ENCODE data around the gene PTPRT.

PTPRT gene

DNA sequence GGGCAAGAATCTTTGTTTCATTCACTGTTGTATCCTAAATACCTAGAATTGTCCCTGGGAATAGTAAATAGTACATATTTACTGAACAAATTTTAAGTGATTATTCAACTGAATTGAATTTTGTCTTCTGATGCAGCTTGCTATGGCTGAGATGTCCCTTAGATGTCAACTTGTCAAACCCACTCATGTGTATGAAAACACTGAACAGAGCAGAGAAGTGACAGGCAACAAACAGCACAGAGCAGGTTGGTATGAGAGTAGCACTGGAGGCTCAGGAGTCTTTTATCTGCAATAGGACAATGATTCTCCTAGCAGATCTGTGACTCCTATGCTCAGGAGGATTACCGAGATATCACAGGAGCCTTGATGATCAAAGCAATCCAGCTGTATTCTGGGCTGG, 1031.4 kb downstream of the PTPRT start:
- DNase-seq, result peak; percentile 16

GRCh38 chr20:42155586-42155985, 1034.1 kb downstream of the PTPRT start:
- DNase-seq, result no peak

- DNase-seq, result no peak
Measured at GRCh38 chr20:42152575-42152974, 1037.1 kb downstream of the PTPRT start.

DNA sequence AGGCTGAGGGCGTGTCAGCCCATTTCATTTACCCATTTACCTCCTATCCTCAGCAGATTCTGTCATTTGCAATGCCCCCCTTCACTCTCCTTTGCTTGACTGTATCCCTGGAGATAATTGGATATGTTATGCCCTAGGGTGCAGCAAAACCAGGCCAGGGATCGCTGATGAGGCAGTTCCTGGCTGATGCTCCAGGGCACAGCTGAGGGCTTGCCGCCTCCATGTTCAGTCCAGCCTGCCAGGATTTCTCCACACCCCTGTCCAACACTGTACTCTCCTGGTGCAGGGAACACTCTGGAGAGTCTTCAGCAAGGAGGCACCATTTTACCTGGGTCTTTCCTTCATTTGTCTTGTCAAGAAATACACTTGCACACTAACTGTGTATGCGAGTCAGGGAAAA, 1039.5 kb downstream of the PTPRT start:
- DNase-seq, result no peak

GRCh38 chr20:42138729-42139128, 1051.0 kb downstream of the PTPRT start:
- no peak for DNase-seq

GRCh38 chr20:42134265-42135098, 1055.2 kb downstream of the PTPRT start:
- DNase-seq, result no peak

DNA sequence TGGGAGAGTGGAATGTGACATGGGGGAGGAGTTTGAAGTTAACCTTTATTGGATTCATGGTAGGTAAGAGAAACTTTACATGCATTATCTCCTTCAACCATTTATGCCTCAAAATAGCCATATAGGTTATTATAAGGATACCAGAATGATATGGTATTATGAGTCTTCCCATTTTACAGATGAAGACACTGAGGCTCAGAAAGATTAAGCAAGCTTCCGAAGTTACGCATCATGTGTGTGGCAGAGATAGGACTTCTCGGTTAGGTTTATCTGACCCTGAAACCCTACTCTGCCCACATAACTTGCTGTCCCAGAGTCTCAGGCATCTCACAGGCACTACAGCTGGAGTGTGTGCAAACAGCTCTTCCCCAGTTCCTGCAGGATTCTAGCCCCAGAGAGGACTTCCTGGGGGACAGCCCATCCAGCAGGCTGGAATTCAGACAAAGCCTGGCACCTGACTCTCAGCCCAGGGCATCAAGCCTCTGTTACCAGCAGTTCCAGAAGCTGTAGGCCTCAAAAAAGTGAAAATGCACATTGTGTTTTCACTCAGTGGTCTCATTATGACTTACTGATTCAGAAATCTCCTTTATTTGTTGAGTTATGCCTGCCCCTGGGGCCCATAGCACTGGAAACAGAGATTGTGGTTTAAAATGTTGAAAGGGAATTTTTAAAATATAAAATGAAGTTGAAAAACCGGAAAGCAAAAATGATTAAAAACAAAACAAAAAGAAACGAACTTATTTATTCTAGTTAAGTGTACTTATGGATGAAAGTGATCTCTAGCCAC, 1058.7 kb downstream of the PTPRT start:
- DNase-seq, result no peak

DNA sequence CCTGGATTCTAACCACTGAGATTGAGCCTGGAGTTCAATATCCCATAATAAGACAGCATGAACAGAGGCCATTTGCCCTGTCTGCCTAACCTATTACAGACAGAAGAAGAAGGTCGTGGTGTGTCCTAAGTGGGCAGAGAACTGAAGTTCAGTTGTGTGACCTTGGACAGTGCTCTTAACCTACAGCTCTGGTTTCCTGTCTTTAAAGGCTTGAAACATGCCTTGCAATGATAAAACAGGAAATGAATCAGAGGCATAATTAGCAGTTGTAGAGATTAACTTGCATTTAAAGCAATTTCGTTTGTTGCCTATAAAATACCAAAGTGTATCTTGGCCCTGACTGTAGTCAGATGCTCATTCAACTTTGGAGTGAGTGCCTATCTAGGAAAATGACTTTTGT, 1064.3 kb downstream of the PTPRT start:
- no peak for DNase-seq

GRCh38 chr20:42123981-42124473, 1065.7 kb downstream of the PTPRT start:
- no peak for DNase-seq

DNA sequence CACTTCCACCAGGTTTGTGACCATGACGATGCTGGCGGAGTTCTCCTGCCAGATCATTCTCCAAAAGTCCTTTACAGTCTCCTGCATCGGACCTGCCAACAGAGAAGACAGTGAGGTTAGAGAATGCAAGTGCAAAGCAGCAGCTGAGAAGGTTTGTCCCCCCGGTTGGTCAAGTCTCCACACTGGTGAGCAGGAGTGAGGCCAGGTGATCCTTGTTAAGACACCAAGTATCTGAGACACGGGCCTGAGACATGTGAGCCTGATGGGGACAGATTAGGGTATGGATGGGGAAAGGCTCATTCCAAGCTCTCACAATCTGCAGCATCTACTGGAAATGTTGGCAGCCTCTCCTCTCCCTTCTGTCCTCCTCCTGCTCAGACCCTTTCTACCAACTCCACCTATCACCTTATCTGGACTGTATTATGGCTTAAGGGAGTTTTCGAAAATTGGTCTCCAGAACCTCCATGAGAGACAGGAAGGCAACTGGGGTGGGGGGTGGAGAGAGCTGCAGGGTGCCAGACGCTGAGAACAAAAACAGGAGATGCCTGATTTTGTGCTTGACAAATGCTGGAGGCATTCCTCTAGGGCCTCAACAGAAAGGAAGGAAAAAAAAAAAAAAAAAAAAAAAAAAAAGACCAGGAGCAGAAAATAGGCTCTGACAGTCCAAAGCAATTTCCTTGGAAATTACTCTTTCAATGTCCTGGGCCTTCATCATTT, 1071.1 kb downstream of the PTPRT start:
- no peak for DNase-seq

DNA sequence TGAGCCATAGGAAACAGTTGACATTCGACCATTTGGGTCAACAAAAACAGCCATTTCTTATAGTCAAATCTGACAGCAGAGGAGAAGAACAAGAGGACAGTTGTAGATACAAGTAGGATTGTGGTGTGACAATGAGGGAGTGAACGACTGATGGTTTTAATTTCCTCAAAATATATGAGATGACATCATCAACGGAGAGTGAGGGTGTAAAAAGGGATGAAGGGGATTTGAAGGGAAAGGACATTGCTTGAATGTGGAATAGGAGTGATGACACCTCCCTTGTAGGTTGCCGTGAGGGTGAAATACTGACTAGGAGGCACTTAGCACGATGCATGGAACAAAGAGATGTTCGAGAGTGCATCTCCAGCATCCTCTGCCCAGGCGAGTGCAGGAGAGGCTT, 1071.7 kb downstream of the PTPRT start:
- no peak for DNase-seq

DNA sequence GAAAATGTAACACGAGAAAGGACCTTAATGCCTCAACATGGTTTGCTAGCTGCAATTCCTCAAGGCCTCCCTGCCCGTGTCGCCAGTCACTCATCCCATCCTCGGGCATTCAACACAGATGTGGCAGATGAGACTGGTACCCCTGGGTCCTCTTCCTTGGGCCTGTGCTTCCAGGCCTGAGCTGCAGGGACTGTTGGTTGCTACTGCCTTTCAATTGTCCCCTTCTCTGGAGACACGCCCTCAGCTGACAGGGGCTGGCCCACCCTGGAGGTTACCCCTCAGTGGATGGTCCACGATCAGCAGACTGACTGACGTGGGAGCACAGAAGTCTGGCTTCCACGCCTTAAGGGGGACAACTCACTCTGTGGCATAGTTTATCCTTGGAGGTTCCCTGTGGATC, 1076.5 kb downstream of the PTPRT start:
- DNase-seq, result no peak

- no peak for DNase-seq
Measured at GRCh38 chr20:42112161-42112560, 1077.5 kb downstream of the PTPRT start.

- no peak for DNase-seq
Measured at GRCh38 chr20:42111349-42111748, 1078.4 kb downstream of the PTPRT start.

DNA sequence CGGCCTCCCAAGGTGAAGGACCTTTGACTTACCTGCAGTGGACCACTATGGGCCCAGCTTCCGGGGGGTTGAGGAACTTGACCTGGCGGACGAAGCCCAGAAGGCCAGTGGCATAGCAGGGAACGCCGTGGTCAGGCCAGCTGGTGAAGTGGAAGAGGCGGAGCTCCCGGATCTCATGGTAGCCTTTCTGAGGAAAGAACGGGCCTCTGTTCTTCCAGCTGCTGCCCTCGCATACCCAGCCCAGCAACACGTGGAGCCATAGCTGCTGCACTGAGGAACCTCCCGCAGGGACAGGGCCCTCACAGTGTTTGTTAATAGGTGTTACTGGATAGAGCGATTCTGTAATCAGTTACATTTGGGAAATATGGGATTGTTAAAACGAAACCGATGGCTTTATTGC, 1079.4 kb downstream of the PTPRT start:
- no peak for DNase-seq

DNA sequence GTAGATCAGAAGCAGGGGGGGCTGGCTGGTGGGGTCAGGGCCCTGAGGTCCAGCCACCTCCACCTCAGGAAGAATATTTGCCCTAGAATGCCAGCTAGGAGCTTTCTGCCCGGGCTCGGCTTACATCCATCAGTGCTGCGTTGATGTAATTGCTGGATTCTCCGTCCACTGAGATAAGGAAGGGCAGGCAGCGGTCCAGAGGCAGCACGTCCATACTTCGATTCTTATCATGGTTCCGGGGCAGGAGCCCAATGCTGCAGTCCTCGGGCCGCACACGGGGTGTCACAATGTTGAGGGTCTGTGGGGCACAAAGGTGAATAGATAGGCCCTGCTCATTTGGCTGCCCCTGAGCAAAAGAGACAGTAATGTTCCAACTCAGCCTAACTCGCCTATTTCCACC, 1087.7 kb downstream of the PTPRT start:
- no peak for DNase-seq

GRCh38 chr20:42100137-42100704, 1089.5 kb downstream of the PTPRT start:
- no peak for DNase-seq

DNA sequence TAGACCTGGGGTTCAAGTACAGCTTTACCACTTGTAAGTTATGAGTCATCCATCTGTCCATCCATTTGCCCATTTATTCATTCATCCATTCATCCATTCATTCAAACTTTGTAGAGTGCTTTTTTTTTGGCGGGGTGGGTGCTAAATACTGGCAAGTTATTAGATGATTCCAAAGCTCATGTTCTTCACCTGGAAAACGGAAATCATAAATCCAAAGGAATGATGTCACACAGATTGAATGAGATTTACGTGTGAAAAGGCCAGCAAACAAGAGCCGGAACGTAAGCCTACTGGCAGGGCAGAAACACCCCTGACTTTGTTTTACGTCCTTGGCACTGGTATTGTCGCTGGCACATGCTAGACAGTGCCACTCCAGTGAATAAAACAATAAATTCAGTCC, 1090.6 kb downstream of the PTPRT start:
- DNase-seq, result no peak

DNA sequence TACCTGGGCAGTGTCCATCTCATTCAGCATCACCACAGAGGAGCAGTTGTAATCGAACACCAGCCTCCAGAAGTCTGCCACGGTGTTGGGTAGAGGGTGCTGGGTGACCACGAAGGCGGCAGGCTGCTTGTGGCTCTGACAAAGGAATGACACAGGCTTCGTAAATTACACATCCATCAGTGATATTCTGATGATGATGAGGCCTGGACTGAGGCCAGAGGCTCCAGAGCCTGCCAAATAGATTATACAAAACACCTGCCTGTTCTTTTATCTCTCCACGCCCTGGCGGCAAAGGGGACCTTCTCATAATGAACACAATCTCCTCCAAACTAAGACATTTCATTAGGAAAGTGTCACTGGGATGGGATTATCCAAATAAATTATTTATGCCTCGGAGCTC, 1091.3 kb downstream of the PTPRT start:
- no peak for DNase-seq

- DNase-seq, result no peak
Measured at GRCh38 chr20:42097741-42098140, 1092.0 kb downstream of the PTPRT start.

GRCh38 chr20:42095221-42095620, 1094.5 kb downstream of the PTPRT start:
- no peak for DNase-seq

GRCh38 chr20:42093542-42094440, 1095.9 kb downstream of the PTPRT start:
- DNase-seq, result no peak

All from retina (tissue), 1 donor.